ENCODE data around the gene SBF2. TPM values are rescaled to one million over a fixed set of nuclear protein-coding genes. Genes with fewer than 3 reads are reported as not detected.
A peak's percentile ranks its signal among the peaks of the same experiment; 100 is the strongest.

The SBF2 gene
- total RNA-seq, 4 donors from 2014 or later, result 53.8 to 125 (median 76.4) TPM

DNA sequence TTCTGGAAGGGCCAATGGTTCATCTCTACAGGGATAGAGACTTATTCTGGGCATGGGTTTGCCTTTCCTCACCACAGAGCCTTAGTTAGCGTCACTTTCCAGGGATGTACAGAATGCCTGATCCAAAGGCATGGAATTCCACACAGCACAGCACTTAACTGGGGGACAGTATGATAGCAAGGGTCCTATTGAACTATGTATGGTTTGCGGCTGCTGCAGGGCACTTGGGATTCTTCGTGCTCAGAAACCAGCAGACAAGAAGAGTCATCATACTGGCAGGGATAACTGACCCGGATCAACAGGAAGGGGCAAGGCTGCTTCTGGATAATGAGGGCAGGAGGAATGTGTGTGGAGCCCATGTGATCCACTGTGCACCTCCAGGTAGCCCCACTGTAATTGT is 524.4 kb downstream of the SBF2 start:
- TF ChIP-seq, protein P1, sequence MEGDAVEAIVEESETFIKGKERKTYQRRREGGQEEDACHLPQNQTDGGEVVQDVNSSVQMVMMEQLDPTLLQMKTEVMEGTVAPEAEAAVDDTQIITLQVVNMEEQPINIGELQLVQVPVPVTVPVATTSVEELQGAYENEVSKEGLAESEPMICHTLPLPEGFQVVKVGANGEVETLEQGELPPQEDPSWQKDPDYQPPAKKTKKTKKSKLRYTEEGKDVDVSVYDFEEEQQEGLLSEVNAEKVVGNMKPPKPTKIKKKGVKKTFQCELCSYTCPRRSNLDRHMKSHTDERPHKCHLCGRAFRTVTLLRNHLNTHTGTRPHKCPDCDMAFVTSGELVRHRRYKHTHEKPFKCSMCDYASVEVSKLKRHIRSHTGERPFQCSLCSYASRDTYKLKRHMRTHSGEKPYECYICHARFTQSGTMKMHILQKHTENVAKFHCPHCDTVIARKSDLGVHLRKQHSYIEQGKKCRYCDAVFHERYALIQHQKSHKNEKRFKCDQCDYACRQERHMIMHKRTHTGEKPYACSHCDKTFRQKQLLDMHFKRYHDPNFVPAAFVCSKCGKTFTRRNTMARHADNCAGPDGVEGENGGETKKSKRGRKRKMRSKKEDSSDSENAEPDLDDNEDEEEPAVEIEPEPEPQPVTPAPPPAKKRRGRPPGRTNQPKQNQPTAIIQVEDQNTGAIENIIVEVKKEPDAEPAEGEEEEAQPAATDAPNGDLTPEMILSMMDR (IDR thresholded peaks at IDR 0.05), result no peak
- ATAC-seq (ENCODE audit: low FRiP score), result no peak
- DNase-seq (ENCODE audit: low spot score), result no peak

DNA sequence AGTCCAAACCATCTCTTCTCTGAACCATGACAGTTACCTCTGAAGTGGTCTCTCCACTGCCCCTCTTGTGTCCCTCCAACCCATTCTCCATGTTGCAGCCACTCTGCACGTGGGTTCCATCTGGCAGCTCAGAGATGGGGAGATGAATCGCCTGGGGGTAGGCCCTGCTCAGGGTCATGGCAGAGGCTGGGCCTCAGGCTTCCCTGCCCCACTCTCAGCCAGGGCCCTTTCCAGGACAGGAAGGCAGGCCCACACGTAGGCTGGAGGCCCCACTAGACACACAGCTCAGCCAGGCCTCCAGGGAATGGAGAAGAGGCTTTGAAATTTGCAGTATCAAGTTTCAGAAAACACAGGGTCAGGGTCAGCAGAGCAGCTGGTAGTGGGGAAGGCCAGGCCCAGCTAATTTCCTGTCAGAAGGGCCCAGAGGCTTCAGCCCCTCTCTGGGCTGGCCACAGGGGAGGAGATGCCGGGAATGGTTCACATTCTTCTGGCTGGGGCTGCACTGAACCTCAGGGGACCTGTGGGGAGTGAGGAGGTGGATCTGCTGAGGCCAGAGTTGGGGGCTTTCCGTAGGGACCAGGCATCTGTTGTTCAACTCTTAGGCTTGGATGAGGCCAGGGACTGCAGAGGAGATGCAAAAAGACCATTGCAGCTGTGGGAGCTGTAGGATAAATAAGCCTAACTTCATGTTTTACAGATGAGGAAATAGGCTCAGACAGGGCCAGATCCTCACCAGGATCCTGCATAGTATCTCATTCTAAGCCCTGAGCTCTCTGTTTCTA is 528.5 kb downstream of the SBF2 start:
- DNase-seq (ENCODE audit: low spot score), result no peak
- TF ChIP-seq, protein P1 (IDR thresholded peaks at IDR 0.05), result no peak
- ATAC-seq (ENCODE audit: low FRiP score), result peak; percentile 32

DNA sequence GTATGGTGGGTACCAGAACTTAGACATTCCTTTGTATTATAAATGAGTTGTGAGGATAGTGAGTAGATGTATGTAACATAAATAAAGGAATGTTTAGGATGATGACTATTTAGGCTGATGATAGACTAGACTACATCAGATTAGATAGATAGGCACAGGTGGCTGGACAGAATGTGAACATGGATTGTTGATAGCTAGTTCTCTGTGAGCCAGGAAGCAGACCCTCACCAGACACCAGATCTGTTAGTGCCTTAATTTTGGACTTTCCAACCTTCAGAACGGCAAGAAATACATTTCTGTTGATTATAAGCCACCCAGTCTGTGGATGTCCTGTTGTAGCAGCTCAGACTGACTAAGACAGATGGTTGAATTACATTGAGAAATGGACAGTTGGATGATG is 530.7 kb downstream of the SBF2 start:
- DNase-seq (ENCODE audit: low spot score) (no peak), ATAC-seq (ENCODE audit: low FRiP score) (no peak)
- TF ChIP-seq, protein P1 (IDR thresholded peaks at IDR 0.05), result no peak

DNA sequence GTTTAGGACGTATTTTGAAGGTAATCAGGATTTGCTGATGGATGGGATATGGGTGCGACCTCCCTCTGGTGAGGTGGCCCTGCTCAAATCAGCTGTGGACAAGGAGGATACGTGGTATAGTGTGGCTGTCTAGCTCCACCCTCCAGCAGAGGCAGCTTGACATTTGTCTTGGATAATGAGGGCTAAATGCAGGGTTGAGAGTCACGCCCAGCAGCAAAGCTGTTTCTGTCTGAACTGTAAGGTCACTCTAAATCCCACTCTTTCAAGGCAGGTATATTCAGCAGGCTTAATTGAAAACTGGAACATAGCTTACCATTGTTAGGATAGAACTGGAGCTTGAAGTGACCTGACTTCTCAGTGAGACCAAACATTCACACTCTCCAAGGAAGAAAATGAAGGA is 531.5 kb downstream of the SBF2 start:
- DNase-seq (ENCODE audit: low spot score), result no peak
- TF ChIP-seq, protein P1 (IDR thresholded peaks at IDR 0.05), result no peak
- ATAC-seq (ENCODE audit: low FRiP score), result no peak

DNA sequence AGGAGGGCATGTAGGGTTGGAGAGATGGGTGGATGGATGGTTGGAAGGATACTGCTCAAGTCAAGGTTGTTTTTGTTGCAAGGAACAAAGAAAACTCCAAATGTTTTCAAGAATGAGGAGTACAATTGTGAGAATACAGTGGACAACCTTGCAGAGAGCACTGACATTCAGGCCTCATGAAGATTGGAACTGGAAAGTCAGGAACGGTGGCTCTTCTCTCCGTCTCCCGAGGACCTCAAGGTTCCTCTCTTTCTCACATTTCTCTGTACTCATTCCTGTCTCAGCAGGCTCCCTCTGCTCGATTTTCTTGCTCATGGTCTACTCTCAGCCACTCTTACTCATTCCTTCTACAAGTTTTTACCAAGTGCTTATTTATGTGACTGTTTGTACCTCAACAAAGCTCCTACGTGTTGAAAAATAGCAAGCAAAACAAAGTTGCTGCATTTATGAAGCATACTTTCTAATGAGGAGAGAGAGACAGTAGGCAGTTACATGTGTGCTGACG is 532.5 kb downstream of the SBF2 start:
- TF ChIP-seq, protein P1 (IDR thresholded peaks at IDR 0.05), result no peak
- ATAC-seq (ENCODE audit: low FRiP score), result no peak
- DNase-seq (ENCODE audit: low spot score), result no peak

DNA sequence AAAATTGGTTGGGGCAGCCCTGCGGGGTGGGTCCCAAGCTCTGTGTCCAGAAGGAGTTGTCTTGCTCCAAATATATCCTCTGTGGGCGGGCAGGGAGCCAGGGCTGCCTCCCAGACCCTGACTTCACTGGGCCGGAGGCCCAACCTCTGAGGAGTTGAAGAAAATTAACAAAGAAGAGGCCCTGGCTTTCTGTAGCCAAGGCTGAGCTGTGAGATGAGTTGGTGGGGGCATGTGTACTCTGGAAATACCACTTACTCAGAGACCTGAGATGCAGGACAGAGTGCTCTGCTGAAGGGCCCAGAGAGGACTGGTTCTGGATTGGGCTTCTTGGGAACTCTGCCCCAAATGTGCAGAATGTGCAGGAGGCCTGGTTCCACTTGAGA is 533.8 kb downstream of the SBF2 start:
- DNase-seq (ENCODE audit: low spot score) (peak; percentile 52), ATAC-seq (ENCODE audit: low FRiP score) (peak; percentile 17)
- TF ChIP-seq, protein P1 (IDR thresholded peaks at IDR 0.05), result no peak
